CD4-positive, CD25-positive, alpha-beta regulatory T cell (primary cell): Measurements from ENCODE around the gene DSCAM. TPM values are rescaled to one million over a fixed set of nuclear protein-coding genes. Genes with fewer than 3 reads are reported as not detected.

Experiments used
- ATAC-seq, 2 donors: fragments of 150-1000 bp; cut with Tn5 transposase; one replicate each; pipeline ENCODE4 v1.10.0; 2021; ENCODE audit warnings: low read depth in 2 of 2, moderate number of reproducible peaks in 2 of 2, moderate library complexity in 1 of 2
- DNase-seq, 3 donors: peaks; one replicate each; pipeline versions ENCODE4 v3.0.0 to v3.0.0-alpha.2; 2012 to 2022; ENCODE audit warnings: mixed read lengths in 1 of 3
- H3K27ac ChIP-seq: one replicate; pipeline ENCODE4 v1.7.0; 2013; ENCODE audit warnings: mild to moderate bottlenecking, low read length; ENCODE audit not compliant: insufficient read depth, poor library complexity, severe bottlenecking
- H3K27me3 ChIP-seq: one replicate; pipeline ENCODE4 v1.7.0; 2013; ENCODE audit warnings: low read length; ENCODE audit not compliant: control insufficient read depth, insufficient read depth
- H3K36me3 ChIP-seq: one replicate; pipeline ENCODE4 v1.7.0; 2013; ENCODE audit warnings: mild to moderate bottlenecking, low read length, moderate library complexity; ENCODE audit not compliant: control insufficient read depth, insufficient read depth
- H3K4me1 ChIP-seq: 2 replicates; pipeline ENCODE4 v1.7.0; 2013; ENCODE audit warnings: mild to moderate bottlenecking, low read length; ENCODE audit not compliant: insufficient read depth, control insufficient read depth, poor library complexity, severe bottlenecking
- H3K4me3 ChIP-seq: one replicate; pipeline ENCODE4 v1.7.0; 2013; ENCODE audit warnings: low read depth, mild to moderate bottlenecking, low read length, moderate library complexity
- H3K9me3 ChIP-seq, 2 experiments: 1 replicate in 1 of 2; 2 replicates in 1 of 2; pipeline ENCODE4 v1.7.0; 2013; ENCODE audit warnings: low read length in 2 of 2, mild to moderate bottlenecking in 1 of 2, moderate library complexity in 1 of 2; ENCODE audit not compliant: control insufficient read depth in 2 of 2
- H3K27ac Mint-ChIP-seq, 3 donors: one replicate each; pipeline ENCODE4 v1.8.0; 2020 to 2022; ENCODE audit warnings: mild to moderate bottlenecking in 3 of 3, mixed read lengths in 3 of 3, moderate library complexity in 2 of 3
- H3K27me3 Mint-ChIP-seq: one replicate; pipeline ENCODE4 v1.8.0; 2022; ENCODE audit warnings: mild to moderate bottlenecking, mixed read lengths
- H3K36me3 Mint-ChIP-seq: one replicate; pipeline ENCODE4 v1.8.0; 2020; ENCODE audit warnings: mixed read lengths
- H3K4me1 Mint-ChIP-seq, 4 donors: one replicate each; pipeline ENCODE4 v1.8.0; 2020 to 2022; ENCODE audit warnings: mixed read lengths in 4 of 4, mild to moderate bottlenecking in 1 of 4
- H3K4me3 Mint-ChIP-seq, 4 donors: one replicate each; pipeline ENCODE4 v1.8.0; 2020 to 2022; ENCODE audit warnings: mild to moderate bottlenecking in 4 of 4, mixed read lengths in 4 of 4, moderate library complexity in 3 of 4
- H3K9me3 Mint-ChIP-seq, 7 donors: one replicate each; pipeline ENCODE4 v1.8.0; 2020 to 2022; ENCODE audit warnings: mixed read lengths in 7 of 7, mild to moderate bottlenecking in 3 of 7, moderate library complexity in 2 of 7
- polyA plus RNA-seq, 4 donors: library from polyadenylated mRNA; unstranded; fragments of 300-500 nt; fragmentation: Illumina TruSeq; gene quantifications; one replicate each; pipeline ENCODE4 v1.2.3, GENCODE V29; 2021
- total RNA-seq: library from RNA; stranded (reverse); gene quantifications from one replicate; pipeline ENCODE4 v1.2.3, GENCODE V29; 2022

DSCAM gene
- total and polyA plus RNA-seq, 5 donors from 2014 or later = not detected

- DNase-seq (no peak), ATAC-seq (no peak)
- H3K4me3 ChIP-seq = no peak overlapping the region
- H3K4me1 ChIP-seq = no peaks in the 10 kb centered on the region
- H3K36me3 ChIP-seq = no peaks in the 10 kb centered on the region
- H3K27me3 ChIP-seq = no peaks in the 10 kb centered on the region
- H3K9me3 ChIP-seq = no peaks in the 10 kb centered on the region
- no peak overlapping the region for H3K27ac ChIP-seq
- no peak overlapping the region for H3K4me3 Mint-ChIP-seq
- H3K9me3 Mint-ChIP-seq = peaks cover 0 to 11% (median 2%) of the 10 kb centered on the region in 7 donors
- H3K27me3 Mint-ChIP-seq = no peaks in the 10 kb centered on the region
- no peaks in the 10 kb centered on the region for H3K36me3 Mint-ChIP-seq
- no peaks in the 10 kb centered on the region for H3K4me1 Mint-ChIP-seq
- no peak overlapping the region for H3K27ac Mint-ChIP-seq
Measured at GRCh38 chr21:40765811-40766210, 81.1 kb downstream of the DSCAM start.

GRCh38 chr21:40760821-40761220 lies 86.1 kb downstream of the DSCAM start:
- H3K27ac ChIP-seq = no peak overlapping the region
- Mint-ChIP-seq H3K27ac (no peak overlapping the region), H3K27me3 (no peaks in the 10 kb centered on the region), H3K4me1 (no peaks in the 10 kb centered on the region), H3K9me3 (peaks cover 2 to 13% (median 4%) of the 10 kb centered on the region in 7 donors), H3K36me3 (no peaks in the 10 kb centered on the region), H3K4me3 (no peak overlapping the region)
- H3K4me1 ChIP-seq = no peaks in the 10 kb centered on the region
- H3K4me3 ChIP-seq = no peak overlapping the region
- ATAC-seq (no peak), DNase-seq (no peak)
- H3K27me3 ChIP-seq = no peaks in the 10 kb centered on the region
- no peaks in the 10 kb centered on the region for H3K9me3 ChIP-seq
- H3K36me3 ChIP-seq = no peaks in the 10 kb centered on the region

- no peaks in the 10 kb centered on the region for H3K4me1 Mint-ChIP-seq
Measured at GRCh38 chr21:40759061-40759460, 87.9 kb downstream of the DSCAM start.

GRCh38 chr21:40757366-40757765 lies 89.6 kb downstream of the DSCAM start:
- no peaks in the 10 kb centered on the region for H3K4me1 ChIP-seq
- H3K27ac ChIP-seq = no peak overlapping the region
- no peak overlapping the region for H3K4me3 ChIP-seq
- H3K9me3 ChIP-seq = no peaks in the 10 kb centered on the region
- H3K27me3 Mint-ChIP-seq = no peaks in the 10 kb centered on the region
- no peaks in the 10 kb centered on the region for H3K36me3 ChIP-seq
- H3K36me3 Mint-ChIP-seq = no peaks in the 10 kb centered on the region
- no peak for DNase-seq
- no peak overlapping the region for H3K27ac Mint-ChIP-seq
- peaks cover 0 to 13% (median 3%) of the 10 kb centered on the region in 7 donors for H3K9me3 Mint-ChIP-seq
- no peak overlapping the region for H3K4me3 Mint-ChIP-seq
- ATAC-seq = no peak
- H3K27me3 ChIP-seq = no peaks in the 10 kb centered on the region
- H3K4me1 Mint-ChIP-seq = no peaks in the 10 kb centered on the region

More at GRCh38 chr21:40759061-40759460, 87.9 kb downstream of the DSCAM start:
- Mint-ChIP-seq H3K27me3 (no peaks in the 10 kb centered on the region), H3K36me3 (no peaks in the 10 kb centered on the region), H3K27ac (no peak overlapping the region), H3K9me3 (peaks cover 0 to 13% (median 6%) of the 10 kb centered on the region in 7 donors), H3K4me3 (no peak overlapping the region)
- Histone ChIP-seq H3K27ac (no peak overlapping the region), H3K4me3 (no peak overlapping the region), H3K27me3 (no peaks in the 10 kb centered on the region), H3K4me1 (no peaks in the 10 kb centered on the region), H3K9me3 (no peaks in the 10 kb centered on the region), H3K36me3 (no peaks in the 10 kb centered on the region)
- DNase-seq = no peak
- ATAC-seq = no peak

GRCh38 chr21:40754466-40754865 lies 92.5 kb downstream of the DSCAM start:
- H3K9me3 ChIP-seq = no peaks in the 10 kb centered on the region
- Mint-ChIP-seq H3K36me3 (no peaks in the 10 kb centered on the region), H3K27me3 (no peaks in the 10 kb centered on the region), H3K4me1 (no peaks in the 10 kb centered on the region), H3K27ac (no peak overlapping the region), H3K9me3 (peaks cover 0 to 13% (median 1%) of the 10 kb centered on the region in 7 donors), H3K4me3 (no peak overlapping the region)
- no peaks in the 10 kb centered on the region for H3K36me3 ChIP-seq
- no peak overlapping the region for H3K4me3 ChIP-seq
- no peak for ATAC-seq
- H3K4me1 ChIP-seq = no peaks in the 10 kb centered on the region
- H3K27ac ChIP-seq = no peak overlapping the region
- DNase-seq = no peak
- H3K27me3 ChIP-seq = no peaks in the 10 kb centered on the region

GRCh38 chr21:40753756-40754155 lies 93.2 kb downstream of the DSCAM start:
- Mint-ChIP-seq H3K27me3 (no peaks in the 10 kb centered on the region), H3K27ac (no peak overlapping the region), H3K9me3 (peaks cover 0 to 7% (median 1%) of the 10 kb centered on the region in 7 donors), H3K4me3 (no peak overlapping the region), H3K36me3 (no peaks in the 10 kb centered on the region), H3K4me1 (no peaks in the 10 kb centered on the region)
- Histone ChIP-seq H3K27me3 (no peaks in the 10 kb centered on the region), H3K9me3 (no peaks in the 10 kb centered on the region), H3K36me3 (no peaks in the 10 kb centered on the region), H3K27ac (no peak overlapping the region), H3K4me3 (no peak overlapping the region), H3K4me1 (no peaks in the 10 kb centered on the region)
- ATAC-seq = no peak
- no peak for DNase-seq

GRCh38 chr21:40752125-40752524 lies 94.8 kb downstream of the DSCAM start:
- Mint-ChIP-seq H3K9me3 (peaks cover 0 to 4% (median 1%) of the 10 kb centered on the region in 7 donors), H3K4me1 (no peaks in the 10 kb centered on the region), H3K36me3 (no peaks in the 10 kb centered on the region), H3K27me3 (no peaks in the 10 kb centered on the region), H3K4me3 (no peak overlapping the region), H3K27ac (no peak overlapping the region)
- DNase-seq (no peak), ATAC-seq (no peak)
- Histone ChIP-seq H3K4me3 (no peak overlapping the region), H3K27ac (no peak overlapping the region), H3K36me3 (no peaks in the 10 kb centered on the region), H3K27me3 (no peaks in the 10 kb centered on the region), H3K9me3 (no peaks in the 10 kb centered on the region), H3K4me1 (no peaks in the 10 kb centered on the region)

- no peaks in the 10 kb centered on the region for H3K27me3 Mint-ChIP-seq
- no peaks in the 10 kb centered on the region for H3K36me3 ChIP-seq
- H3K27ac Mint-ChIP-seq = no peak overlapping the region
- no peak overlapping the region for H3K4me3 ChIP-seq
- no peak overlapping the region for H3K27ac ChIP-seq
- H3K9me3 ChIP-seq = no peaks in the 10 kb centered on the region
- ATAC-seq (no peak), DNase-seq (no peak)
- no peaks in the 10 kb centered on the region for H3K27me3 ChIP-seq
- no peak overlapping the region for H3K4me3 Mint-ChIP-seq
- H3K36me3 Mint-ChIP-seq = no peaks in the 10 kb centered on the region
- H3K9me3 Mint-ChIP-seq = peaks cover 0 to 4% (median 1%) of the 10 kb centered on the region in 7 donors
- H3K4me1 Mint-ChIP-seq = no peaks in the 10 kb centered on the region
- H3K4me1 ChIP-seq = no peaks in the 10 kb centered on the region
Measured at GRCh38 chr21:40751221-40751620, 95.7 kb downstream of the DSCAM start.
